SU-DHL-6 (cell line): ENCODE measurements around the gene KIF3B.

Source experiments
- H2AFZ ChIP-seq: fragments of 200-600 bp; sonication (generic); 2 replicates; pipeline ENCODE4 v1.6.1; 2014; ENCODE audit warnings: low read depth, mild to moderate bottlenecking, moderate library complexity, mixed read lengths, antibody characterized with exemption, low read length; ENCODE audit not compliant: severe bottlenecking
- H3F3A ChIP-seq: fragments of 200-600 bp; shearing (Covaris generic); 2 replicates; pipeline ENCODE4 v1.6.0; 2016; ENCODE audit warnings: antibody characterized with exemption, mild to moderate bottlenecking; ENCODE audit not compliant: insufficient read depth
- H3K27ac ChIP-seq: fragments of 200-600 bp; sonication (generic); 2 replicates; pipeline ENCODE4 v1.5.1; 2016; ENCODE audit warnings: low read depth, mild to moderate bottlenecking, low read length, moderate library complexity, mixed read lengths
- H3K27me3 ChIP-seq: fragments of 200-600 bp; sonication (generic), shearing (Covaris generic); 2 replicates; pipeline ENCODE4 v1.6.0; 2014; ENCODE audit warnings: mild to moderate bottlenecking, low read length
- H3K36me3 ChIP-seq: fragments of 200-600 bp; sonication (generic); 2 replicates; pipeline ENCODE4 v1.6.1; 2014; ENCODE audit warnings: mild to moderate bottlenecking, low read length, mixed read lengths
- H3K4me2 ChIP-seq: fragments of 300-600, 200-600 bp; shearing (Covaris generic), sonication (generic); 2 replicates; pipeline ENCODE4 v1.6.0; 2014; ENCODE audit warnings: low read length, low read depth, mild to moderate bottlenecking; ENCODE audit not compliant: poor library complexity, severe bottlenecking
- H3K4me3 ChIP-seq: fragments of 200-600 bp; sonication (generic); 2 replicates; pipeline ENCODE4 v1.5.1; 2014; ENCODE audit warnings: antibody characterized with exemption, low read length, mild to moderate bottlenecking, mixed read lengths; ENCODE audit not compliant: insufficient read depth, poor library complexity, severe bottlenecking
- H3K79me2 ChIP-seq: fragments of 200-600 bp; sonication (generic); 2 replicates; pipeline ENCODE4 v1.6.1; 2014; ENCODE audit warnings: mild to moderate bottlenecking, low read length, moderate library complexity; ENCODE audit not compliant: insufficient read depth
- H3K9ac ChIP-seq: fragments of 200-600 bp; sonication (generic); 2 replicates; pipeline ENCODE4 v1.7.0; 2014; ENCODE audit warnings: mild to moderate bottlenecking, low read length
- H3K9me2 ChIP-seq: fragments of 200-600 bp; sonication (generic); replicated peaks from 2 replicates; pipeline ENCODE4 v1.6.1; 2014; ENCODE audit warnings: low read length; ENCODE audit not compliant: insufficient read depth
- H3K9me3 ChIP-seq: fragments of 200-600 bp; sonication (generic); 2 replicates; pipeline ENCODE4 v1.6.1; 2014; ENCODE audit warnings: low read length, mixed read lengths; ENCODE audit not compliant: insufficient read depth
- H4K20me1 ChIP-seq: fragments of 200-600 bp; sonication (generic); 2 replicates; pipeline ENCODE4 v1.6.1; 2014; ENCODE audit warnings: low read depth, mild to moderate bottlenecking, antibody characterized with exemption, low read length, moderate library complexity, mixed read lengths
- CTCF ChIP-seq: fragments of 200-600 bp; sonication (generic); IDR thresholded peaks from one replicate; pipeline ENCODE4 v1.5.1; 2017; ENCODE audit warnings: antibody characterized with exemption, mild to moderate bottlenecking, low read length, moderate library complexity; ENCODE audit not compliant: insufficient read depth, poor library complexity, severe bottlenecking
- EZH2phosphoT487 ChIP-seq: fragments of 200-600 bp; sonication (generic), shearing (Covaris generic); conservative IDR thresholded peaks from 2 replicates; pipeline ENCODE4 v1.6.1; 2018; ENCODE audit warnings: mild to moderate bottlenecking, antibody characterized with exemption, low read length, moderate library complexity, mixed read lengths

Gene KIF3B

DNA sequence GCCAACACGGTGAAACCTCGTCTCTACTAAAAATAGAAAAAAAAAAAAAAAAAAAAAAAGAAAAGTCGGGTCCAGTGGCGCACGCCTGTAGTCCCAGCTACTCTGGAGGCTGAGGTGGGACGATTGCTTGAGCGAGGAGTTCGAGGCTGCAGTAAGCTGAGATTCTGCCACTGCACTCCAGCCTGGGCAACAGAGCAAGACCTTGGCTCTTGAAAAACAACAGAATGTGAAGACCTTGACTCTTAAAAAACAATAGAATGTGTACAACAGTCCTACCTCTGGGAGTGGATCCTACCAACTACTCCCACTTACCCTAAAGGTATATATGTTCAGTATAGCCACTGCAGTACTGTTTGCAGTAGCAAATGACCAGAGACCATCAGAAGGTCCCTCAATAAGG is 15.1 kb downstream of the KIF3B start:
- no peak overlapping the region for H2AFZ ChIP-seq
- H3F3A ChIP-seq: peaks cover 14% of the 10 kb centered on the region; the same call in 1 of the 2 replicates

GRCh38 chr20:32294071-32294470 is 16.6 kb downstream of the KIF3B start:
- H3K36me3 ChIP-seq: no peaks in the 10 kb centered on the region
- peak overlapping the region; percentile 2; the same call in 1 of the 2 replicates for H3K27ac ChIP-seq
- H3F3A ChIP-seq: peaks cover 14% of the 10 kb centered on the region; the same call in 1 of the 2 replicates
- no peaks in the 10 kb centered on the region for H3K9me2 ChIP-seq
- H3K27me3 ChIP-seq: no peaks in the 10 kb centered on the region
- H3K79me2 ChIP-seq: peaks cover 95% of the 10 kb centered on the region
- no peak overlapping the region for H2AFZ ChIP-seq
- H3K9me3 ChIP-seq: no peaks in the 10 kb centered on the region
- no peak overlapping the region for H3K4me3 ChIP-seq
- TF ChIP-seq EZH2phosphoT487 (no peak), CTCF (no peak)
- no peak overlapping the region for H3K9ac ChIP-seq
- H4K20me1 ChIP-seq: 0 out of 2 replicates have a peak, but pooled peaks cover 3% of the 10 kb centered on the region
- H3K4me2 ChIP-seq: no peak overlapping the region

More for the DNA sequence above, 15.1 kb downstream of the KIF3B start:
- no peak overlapping the region for H3K27ac ChIP-seq
- H3K4me2 ChIP-seq: no peak overlapping the region
- H3K9me3 ChIP-seq: no peaks in the 10 kb centered on the region
- H3K4me3 ChIP-seq: no peak overlapping the region
- H3K9ac ChIP-seq: no peak overlapping the region
- no peaks in the 10 kb centered on the region for H4K20me1 ChIP-seq
- peaks cover 95% of the 10 kb centered on the region for H3K79me2 ChIP-seq
- H3K9me2 ChIP-seq: no peaks in the 10 kb centered on the region
- H3K36me3 ChIP-seq: 0 out of 2 replicates have a peak, but pooled peaks cover 2% of the 10 kb centered on the region
- TF ChIP-seq CTCF (no peak), EZH2phosphoT487 (no peak)
- H3K27me3 ChIP-seq: no peaks in the 10 kb centered on the region

- H3K36me3 ChIP-seq: no peaks in the 10 kb centered on the region
- H3K9ac ChIP-seq: no peak overlapping the region
- H4K20me1 ChIP-seq: 0 out of 2 replicates have a peak, but pooled peaks cover 3% of the 10 kb centered on the region
- peaks cover 11% of the 10 kb centered on the region; the same call in 1 of the 2 replicates for H3F3A ChIP-seq
- H3K27ac ChIP-seq: no peak overlapping the region
- H3K4me2 ChIP-seq: no peak overlapping the region
- H3K9me2 ChIP-seq: no peaks in the 10 kb centered on the region
- H3K9me3 ChIP-seq: no peaks in the 10 kb centered on the region
- H3K4me3 ChIP-seq: no peak overlapping the region
- peaks cover 90% of the 10 kb centered on the region for H3K79me2 ChIP-seq
- no peak overlapping the region for H2AFZ ChIP-seq
- no peak for TF ChIP-seq CTCF
- TF ChIP-seq EZH2phosphoT487: no peak
- no peaks in the 10 kb centered on the region for H3K27me3 ChIP-seq
These were observed 19.0 kb downstream of the KIF3B start for GRCh38 chr20:32296412-32296811.
